Measurements from ENCODE around the gene CIB2. TPM values are rescaled to one million over a fixed set of nuclear protein-coding genes. Genes with fewer than 3 reads are reported as not detected.
A peak's percentile ranks its signal among the peaks of the same experiment; 100 is the strongest.

CIB2 gene
- total RNA-seq, result 10 to 100 TPM in 2 of 4 donors, 1 to 10 TPM in 2; 6.6 to 16.2 (median 10.9) TPM

- no peak for TF ChIP-seq POLR2A (IDR thresholded peaks at IDR 0.05)
- TF ChIP-seq CTCF (IDR thresholded peaks at IDR 0.05), result no peak
- intact Hi-C loops (cut with DNase I; ENCODE audit: low total_unique reads), result loop anchor here (10.0 kb wide), 1 partner anchor 63 kb away; no protein-coding TSS in a partner anchor
- 0% methylated on average over 4 to 16 of the region's 79 CpGs for WGBS, 2 donors
- peak within 1 kb of the TSS; percentile 30 for H3K4me3 ChIP-seq (ENCODE audit: low read depth, poor library complexity, severe bottlenecking)
- peak in 1 of 2 donors; percentile 91 for DNase-seq (ENCODE audit: low spot score in 2 of 2)
These were observed at the start of gene CIB2 for GRCh38 chr15:78131295-78132061. Gene CIB2 (minus strand): TSS chr15:78131445. CDS start chr15:78131215, 230 bp downstream.

GRCh38 chr15:78179906-78180305 is 48.7 kb upstream of the CIB2 start:
- intact Hi-C loops (cut with DNase I; ENCODE audit: low total_unique reads), result no loop called here
- WGBS, 2 donors, result 81 to 85% methylated on average over 5 of the region's 5 CpGs
- peak; percentile 9 to 46 for DNase-seq (ENCODE audit: low spot score in 2 of 2)
- TF ChIP-seq CTCF (IDR thresholded peaks at IDR 0.05), result no peak
- no peak for TF ChIP-seq POLR2A (IDR thresholded peaks at IDR 0.05)
- H3K4me3 ChIP-seq (ENCODE audit: low read depth, poor library complexity, severe bottlenecking), result no peak overlapping the region

- intact Hi-C loops (cut with DNase I; ENCODE audit: low total_unique reads), result no loop called here
- WGBS, 2 donors, result 89 to 95% methylated on average over 10 to 12 of the region's 12 CpGs
- H3K4me3 ChIP-seq (ENCODE audit: low read depth, poor library complexity, severe bottlenecking), result no peak overlapping the region
- peak; percentile 10 to 62 for DNase-seq (ENCODE audit: low spot score in 2 of 2)
- TF ChIP-seq POLR2A (IDR thresholded peaks at IDR 0.05) (no peak), CTCF (IDR thresholded peaks at IDR 0.05) (no peak)
These were observed 48.1 kb upstream of the CIB2 start for GRCh38 chr15:78179286-78179840.

- H3K4me3 ChIP-seq (ENCODE audit: low read depth, poor library complexity, severe bottlenecking), result no peak overlapping the region
- intact Hi-C loops (cut with DNase I; ENCODE audit: low total_unique reads), result no loop called here
- TF ChIP-seq CTCF (IDR thresholded peaks at IDR 0.05), result no peak
- TF ChIP-seq POLR2A (IDR thresholded peaks at IDR 0.05), result no peak
- 84 to 85% methylated on average over 6 of the region's 6 CpGs for WGBS, 2 donors
- DNase-seq (ENCODE audit: low spot score in 2 of 2), result no peak
These were observed 46.8 kb upstream of the CIB2 start for GRCh38 chr15:78178064-78178463.

GRCh38 chr15:78177447-78177873 is 46.2 kb upstream of the CIB2 start:
- DNase-seq (ENCODE audit: low spot score in 2 of 2), result peak; percentile 12 to 84

More at GRCh38 chr15:78177447-78177873, 46.2 kb upstream of the CIB2 start:
- H3K4me3 ChIP-seq (ENCODE audit: low read depth, poor library complexity, severe bottlenecking), result no peak overlapping the region
- intact Hi-C loops (cut with DNase I; ENCODE audit: low total_unique reads), result no loop called here
- no peak for TF ChIP-seq CTCF (IDR thresholded peaks at IDR 0.05)
- TF ChIP-seq POLR2A (IDR thresholded peaks at IDR 0.05), result no peak
- WGBS, 2 donors, result 21 to 34% methylated on average over 8 to 12 of the region's 12 CpGs
